Measurements from ENCODE around the gene ADORA2B. TPM values are rescaled to one million over a fixed set of nuclear protein-coding genes. Genes with fewer than 3 reads are reported as not detected.

ADORA2B gene
- total and polyA plus RNA-seq, 2 donors from 2014 or later = 0.60 TPM; not detected in 1

DNA sequence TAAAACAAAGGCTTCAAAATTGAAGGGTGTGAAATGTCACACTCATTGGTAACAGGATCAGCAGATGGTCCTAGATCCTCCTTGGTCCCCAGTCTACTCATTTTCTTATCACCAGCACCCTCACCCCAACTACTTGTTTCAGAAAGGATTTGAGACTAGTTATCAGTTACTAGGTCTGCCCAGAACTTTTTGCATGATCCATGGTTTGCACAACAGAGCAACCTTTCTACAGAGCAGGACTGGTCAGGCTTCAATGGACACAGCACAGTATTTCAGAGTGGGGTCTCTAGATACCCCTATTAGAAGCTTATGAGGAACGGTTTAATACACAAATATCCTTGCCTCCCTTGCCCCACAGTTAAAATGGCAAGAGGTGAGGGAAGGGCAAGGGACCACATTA, 80.3 kb downstream of the ADORA2B start:
- FAIRE-seq = no peak
- peaks cover 15 to 60% (median 39%) of the 10 kb centered on the region in 3 donors for H3K36me3 ChIP-seq (ENCODE audit: control insufficient read depth in 2 of 3, insufficient read depth in 3 of 3, low read length in 3 of 3)
- no peak for DNase-seq

More for the DNA sequence above, 80.3 kb downstream of the ADORA2B start:
- Histone ChIP-seq H3K4me3 (ENCODE audit: low read length in 3 of 3) (no peak overlapping the region), H3K4me1 (ENCODE audit: control insufficient read depth in 2 of 3, insufficient read depth in 2 of 3, low read depth in 1 of 3, low read length in 3 of 3) (no peaks in the 10 kb centered on the region), H3K27me3 (ENCODE audit: control insufficient read depth, insufficient read depth, low read length) (no peaks in the 10 kb centered on the region), H3K27ac (ENCODE audit: low read depth in 2 of 2, low read length in 2 of 2) (no peak overlapping the region), H3K9ac (ENCODE audit: low read length in 3 of 3) (no peak overlapping the region), H3K9me3 (ENCODE audit: control insufficient read depth in 2 of 3, insufficient read depth in 1 of 3, low read length in 3 of 3) (no peaks in the 10 kb centered on the region)
- intact Hi-C loops (cut with DNase I) = no loop called here
- TF ChIP-seq, protein P1, sequence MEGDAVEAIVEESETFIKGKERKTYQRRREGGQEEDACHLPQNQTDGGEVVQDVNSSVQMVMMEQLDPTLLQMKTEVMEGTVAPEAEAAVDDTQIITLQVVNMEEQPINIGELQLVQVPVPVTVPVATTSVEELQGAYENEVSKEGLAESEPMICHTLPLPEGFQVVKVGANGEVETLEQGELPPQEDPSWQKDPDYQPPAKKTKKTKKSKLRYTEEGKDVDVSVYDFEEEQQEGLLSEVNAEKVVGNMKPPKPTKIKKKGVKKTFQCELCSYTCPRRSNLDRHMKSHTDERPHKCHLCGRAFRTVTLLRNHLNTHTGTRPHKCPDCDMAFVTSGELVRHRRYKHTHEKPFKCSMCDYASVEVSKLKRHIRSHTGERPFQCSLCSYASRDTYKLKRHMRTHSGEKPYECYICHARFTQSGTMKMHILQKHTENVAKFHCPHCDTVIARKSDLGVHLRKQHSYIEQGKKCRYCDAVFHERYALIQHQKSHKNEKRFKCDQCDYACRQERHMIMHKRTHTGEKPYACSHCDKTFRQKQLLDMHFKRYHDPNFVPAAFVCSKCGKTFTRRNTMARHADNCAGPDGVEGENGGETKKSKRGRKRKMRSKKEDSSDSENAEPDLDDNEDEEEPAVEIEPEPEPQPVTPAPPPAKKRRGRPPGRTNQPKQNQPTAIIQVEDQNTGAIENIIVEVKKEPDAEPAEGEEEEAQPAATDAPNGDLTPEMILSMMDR (IDR thresholded peaks at IDR 0.05; ENCODE audit: borderline replicate concordance, extremely low read depth, insufficient read depth) = no peak

Other genes starting within 250 kb of the ADORA2B start
- 17.4 TPM for gene ZNF286A, start 245.4 kb upstream of the ADORA2B start, total RNA-seq
- 11.0 TPM for gene ZNF286A, start 245.4 kb upstream of the ADORA2B start, polyA plus RNA-seq (ENCODE audit: insufficient read depth, low read depth, low replicate concordance)
- not detected for gene TBC1D26, start 212.8 kb upstream of the ADORA2B start, total RNA-seq
- not detected for gene TBC1D26, start 212.8 kb upstream of the ADORA2B start, polyA plus RNA-seq (ENCODE audit: insufficient read depth, low read depth, low replicate concordance)
- gene ZSWIM7, start 54.6 kb downstream of the ADORA2B start, total RNA-seq = 21.0 TPM
- 66.7 TPM for gene ZSWIM7, start 54.6 kb downstream of the ADORA2B start, polyA plus RNA-seq (ENCODE audit: insufficient read depth, low read depth, low replicate concordance)
- gene TTC19, start 54.7 kb downstream of the ADORA2B start, total RNA-seq = 47.7 TPM
- gene TTC19, start 54.7 kb downstream of the ADORA2B start, polyA plus RNA-seq (ENCODE audit: insufficient read depth, low read depth, low replicate concordance) = 42.0 TPM

Measured in kidney (tissue), 14 donors.